H1 (cell line): ENCODE measurements around the gene PRKCH. TPM values are rescaled to one million over a fixed set of nuclear protein-coding genes. Genes with fewer than 3 reads are reported as not detected.

ENCODE experiments used
- CTCF ChIA-PET: fragments of 300-600 bp; sonication (Branson Sonifier 250); formaldehyde crosslinking; loops from one replicate; lab custom pipeline; 2021; ENCODE audit not compliant: partially characterized antibody; lab: Charles Lee
- POLR2A ChIA-PET: fragments of 300-600 bp; sonication (Branson Sonifier 250); formaldehyde crosslinking; loops from one replicate; lab custom pipeline; 2021; ENCODE audit warnings: inconsistent platforms; ENCODE audit not compliant: partially characterized antibody; lab: Charles Lee
- DNase-seq, 2 experiments: peaks; one replicate each; pipeline versions ENCODE4 v3.0.0 to v3.0.0-alpha.2; 2010 to 2022; ENCODE audit warnings: low spot score in 2 of 2, low read depth in 1 of 2, mixed read lengths in 1 of 2
- FAIRE-seq: peaks from 2 replicates; lab custom pipeline; 2011; peaks lifted over from hg19 to GRCh38; lab: Jason Lieb, UNC
- H2AFZ ChIP-seq: 2 replicates; pipeline ENCODE4 v1.8.1; 2012; ENCODE audit warnings: low read length, inconsistent platforms
- H2AK5ac ChIP-seq: 2 replicates; pipeline ENCODE4 v1.6.1; 2013; ENCODE audit warnings: low read depth, low read length
- H2BK120ac ChIP-seq: replicated peaks from 2 replicates; pipeline ENCODE3; 2013; ENCODE audit warnings: low read depth, low read length, inconsistent platforms
- H2BK12ac ChIP-seq: 2 replicates; pipeline ENCODE4 v1.6.1; 2013; ENCODE audit warnings: low read depth, low read length
- H2BK15ac ChIP-seq: 2 replicates; pipeline ENCODE4 v1.6.1; 2013; ENCODE audit warnings: low read length
- H2BK20ac ChIP-seq: 2 replicates; pipeline ENCODE4 v1.6.1; 2013; ENCODE audit warnings: low read length
- H2BK5ac ChIP-seq: 2 replicates; pipeline ENCODE4 v1.6.1; 2013; ENCODE audit warnings: low read depth, low read length
- H3K14ac ChIP-seq: 2 replicates; pipeline ENCODE4 v1.6.1; 2013; ENCODE audit warnings: inconsistent platforms; ENCODE audit not compliant: insufficient read length
- H3K18ac ChIP-seq: 2 replicates; pipeline ENCODE4 v1.6.1; 2013; ENCODE audit warnings: low read length; ENCODE audit errors: extremely low read depth
- H3K23ac ChIP-seq: 2 replicates; pipeline ENCODE4 v1.6.1; 2013; ENCODE audit warnings: inconsistent platforms; ENCODE audit not compliant: insufficient read length
- H3K23me2 ChIP-seq: 2 replicates; pipeline ENCODE4 v1.6.1; 2013; ENCODE audit warnings: low read depth, low read length
- H3K27ac ChIP-seq: 2 replicates; pipeline ENCODE4 v1.6.1; 2011; ENCODE audit warnings: low read depth, low read length, inconsistent platforms
- H3K27me3 ChIP-seq, 4 experiments: replicated peaks in 1 of 4; 1 replicate in 1 of 4; 2 replicates in 3 of 4; pipeline versions ENCODE4 v1.6.1 to v1.8.1; 2011 to 2013; ENCODE audit warnings: low read length in 3 of 4, mild to moderate bottlenecking in 3 of 4, inconsistent platforms in 2 of 4, mixed read lengths in 2 of 4, moderate library complexity in 1 of 4; ENCODE audit not compliant: control insufficient read depth in 3 of 4, insufficient read depth in 3 of 4; ENCODE audit errors: extremely low read depth in 1 of 4
- H3K36me3 ChIP-seq, 4 experiments: 2 replicates each; pipeline versions ENCODE4 v1.6.1 to v1.8.1; 2011 to 2013; ENCODE audit warnings: mild to moderate bottlenecking in 4 of 4, low read length in 3 of 4, moderate library complexity in 2 of 4, control low read depth in 1 of 4, inconsistent platforms in 1 of 4; ENCODE audit not compliant: insufficient read depth in 4 of 4, control insufficient read depth in 2 of 4
- H3K4ac ChIP-seq: replicated peaks from 2 replicates; pipeline ENCODE3; 2013; ENCODE audit warnings: low read length, low read depth, mixed read lengths, inconsistent platforms; ENCODE audit not compliant: insufficient read length
- H3K4me1 ChIP-seq, 4 experiments: replicated peaks in 1 of 4; 1 replicate in 1 of 4; 2 replicates in 3 of 4; pipeline versions ENCODE4 v1.6.1 to v1.8.1; 2011 to 2013; ENCODE audit warnings: low read length in 3 of 4, inconsistent platforms in 2 of 4, mixed read lengths in 1 of 4; ENCODE audit not compliant: insufficient read depth in 4 of 4, control insufficient read depth in 3 of 4
- H3K4me2 ChIP-seq, 2 experiments: 2 replicates each; pipeline versions ENCODE4 v1.6.1 to v1.8.1; 2011 to 2013; ENCODE audit warnings: low read depth in 2 of 2, low read length in 2 of 2, control low read depth in 1 of 2, inconsistent platforms in 1 of 2, mild to moderate bottlenecking in 1 of 2; ENCODE audit not compliant: insufficient read depth in 1 of 2
- H3K4me3 ChIP-seq, 4 experiments: fragments of 200-600, 300-600 bp in 1 of 4; sonication (generic), shearing (Covaris generic), sonication (Bioruptor Twin) in 1 of 4; 2 replicates each; pipeline versions ENCODE4 v1.5.1 to v1.8.1; 2011 to 2016; ENCODE audit warnings: low read length in 4 of 4, low read depth in 3 of 4, control low read depth in 2 of 4, inconsistent platforms in 2 of 4, mild to moderate bottlenecking in 2 of 4, mixed read lengths in 1 of 4, moderate library complexity in 1 of 4; ENCODE audit not compliant: insufficient read depth in 2 of 4; ENCODE audit errors: extremely low read depth in 1 of 4
- H3K56ac ChIP-seq: replicated peaks from 2 replicates; pipeline ENCODE3; 2013; ENCODE audit warnings: low read depth, mild to moderate bottlenecking, mixed read lengths, low read length, inconsistent platforms; ENCODE audit not compliant: insufficient read length
- H3K79me1 ChIP-seq: 2 replicates; pipeline ENCODE4 v1.6.1; 2013; ENCODE audit warnings: low read depth, low read length, control low read depth
- H3K79me2 ChIP-seq, 2 experiments: 2 replicates each; pipeline versions ENCODE4 v1.6.1 to v1.8.1; 2012 to 2013; ENCODE audit warnings: low read length in 2 of 2, mild to moderate bottlenecking in 2 of 2, inconsistent platforms in 1 of 2; ENCODE audit not compliant: insufficient read depth in 2 of 2, control insufficient read depth in 1 of 2
- H3K9ac ChIP-seq, 4 experiments: replicated peaks in 1 of 4; 1 replicate in 1 of 4; 2 replicates in 3 of 4; pipeline versions ENCODE4 v1.6.1 to v1.8.1; 2011 to 2013; ENCODE audit warnings: low read depth in 3 of 4, low read length in 3 of 4, control low read depth in 2 of 4, mild to moderate bottlenecking in 2 of 4, moderate library complexity in 2 of 4, inconsistent platforms in 1 of 4; ENCODE audit errors: extremely low read depth in 1 of 4
- H3K9me3 ChIP-seq, 2 experiments: 2 replicates each; pipeline versions ENCODE4 v1.6.1 to v1.8.1; 2012 to 2013; ENCODE audit warnings: mild to moderate bottlenecking in 2 of 2, moderate library complexity in 2 of 2, control low read depth in 1 of 2, inconsistent platforms in 1 of 2, low read depth in 1 of 2, low read length in 1 of 2, mixed read lengths in 1 of 2; ENCODE audit not compliant: insufficient read depth in 2 of 2
- H4K20me1 ChIP-seq, 2 experiments: replicated peaks in 1 of 2; 2 replicates each; pipeline versions ENCODE3 to v1.8.1; 2011 to 2013; ENCODE audit warnings: inconsistent platforms in 2 of 2, low read length in 2 of 2, mild to moderate bottlenecking in 1 of 2; ENCODE audit not compliant: insufficient read depth in 2 of 2, control insufficient read depth in 1 of 2
- H4K5ac ChIP-seq: 2 replicates; pipeline ENCODE4 v1.6.1; 2013; ENCODE audit warnings: low read length, low read depth, mixed read lengths, inconsistent platforms; ENCODE audit not compliant: insufficient read length
- H4K8ac ChIP-seq: 2 replicates; pipeline ENCODE4 v1.8.0; 2013; ENCODE audit warnings: mild to moderate bottlenecking, moderate library complexity, low read length, inconsistent platforms; ENCODE audit not compliant: insufficient read depth; ENCODE audit errors: extremely low read depth
- H4K91ac ChIP-seq: replicated peaks from 2 replicates; pipeline ENCODE3; 2013; ENCODE audit warnings: low read length, mixed read lengths, inconsistent platforms; ENCODE audit not compliant: insufficient read length
- CEBPB ChIP-seq: IDR thresholded peaks from 2 replicates; pipeline ENCODE4 v1.6.1; 2012; ENCODE audit warnings: low read depth, low read length
- CHD1 ChIP-seq: IDR thresholded peaks from 2 replicates; pipeline ENCODE4 v1.6.1; 2012; ENCODE audit warnings: low read depth, low read length, improper control_type of control experiment
- CTBP2 ChIP-seq: IDR thresholded peaks from 2 replicates; pipeline ENCODE4 v1.7.0; 2011; ENCODE audit warnings: borderline replicate concordance, mild to moderate bottlenecking, moderate library complexity, mixed read lengths, low read length; ENCODE audit not compliant: insufficient read depth, insufficient read length
- EZH2 ChIP-seq: fragments of 200-600 bp; sonication (generic); IDR thresholded peaks from 2 replicates; pipeline ENCODE4 v1.7.1; 2012; ENCODE audit warnings: low read depth, mild to moderate bottlenecking, moderate library complexity, low read length, inconsistent platforms; ENCODE audit not compliant: severe bottlenecking
- FOSL1 ChIP-seq: IDR thresholded peaks from 2 replicates; pipeline ENCODE4 v1.6.1; 2011; ENCODE audit warnings: mild to moderate bottlenecking, low read depth, low read length, moderate library complexity; ENCODE audit not compliant: insufficient read depth
- GTF2F1 ChIP-seq: IDR thresholded peaks from 2 replicates; pipeline ENCODE4 v1.6.1; 2012; ENCODE audit warnings: low read depth, low read length, improper control_type of control experiment, borderline replicate concordance
- KDM5A ChIP-seq: fragments of 200-600 bp; IDR thresholded peaks from 2 replicates; pipeline ENCODE4 v1.7.1; 2012; ENCODE audit warnings: mild to moderate bottlenecking, low read length, inconsistent platforms, mixed read lengths
- NANOG ChIP-seq: IDR thresholded peaks from 2 replicates; pipeline ENCODE4 v1.6.1; 2011; ENCODE audit warnings: low read length, low read depth, mild to moderate bottlenecking, inconsistent platforms; ENCODE audit not compliant: insufficient read depth, poor library complexity, severe bottlenecking
- RAD21 ChIP-seq, 2 experiments: IDR thresholded peaks in 1 of 2; conservative IDR thresholded peaks in 1 of 2; 2 replicates each; pipeline ENCODE4 v1.6.1; 2011; ENCODE audit warnings: low read depth in 2 of 2, low read length in 2 of 2, improper control_type of control experiment in 1 of 2, inconsistent platforms in 1 of 2, mild to moderate bottlenecking in 1 of 2, moderate library complexity in 1 of 2
- RNF2 ChIP-seq: fragments of 200-900, 300-1000 bp; sonication (generic); IDR thresholded peaks from 2 replicates; pipeline ENCODE4 v1.7.1; 2016; ENCODE audit warnings: borderline replicate concordance, low read depth, mild to moderate bottlenecking, antibody characterized with exemption, low read length; ENCODE audit not compliant: poor library complexity, severe bottlenecking; ENCODE audit errors: missing control alignments
- RXRA ChIP-seq: IDR thresholded peaks from 2 replicates; pipeline ENCODE4 v1.6.1; 2011; ENCODE audit warnings: low read depth, mild to moderate bottlenecking, low read length, moderate library complexity; ENCODE audit not compliant: insufficient read depth
- SIRT6 ChIP-seq: IDR thresholded peaks from one replicate; pipeline ENCODE4 v1.7.1; 2012; ENCODE audit warnings: low read length, inconsistent platforms
- SIX5 ChIP-seq: IDR thresholded peaks from 2 replicates; pipeline ENCODE4 v1.6.1; 2011; ENCODE audit warnings: mild to moderate bottlenecking, low read depth, low read length
- WGBS, 2 experiments: shearing (Covaris generic) in 1 of 2; methylation state at CpG; one replicate each; pipeline versions ENCODE4 v1.1.6 to v1.1.7; 2013 to 2015; ENCODE audit warnings: low lambda C conversion rate in 2 of 2, mixed read lengths in 2 of 2, inconsistent platforms in 1 of 2, low coverage in 1 of 2, missing lambda C conversion rate in 1 of 2; ENCODE audit not compliant: insufficient replicate concordance in 2 of 2, insufficient coverage in 1 of 2, insufficient read length in 1 of 2; ENCODE audit errors: extremely low coverage in 1 of 2, missing lambda C conversion rate in 1 of 2; 5-methylcytosine and 5-hydroxymethylcytosine counted together
- polyA plus RNA-seq, 7 experiments: library from polyadenylated mRNA; depleted of rRNA in 3 of 7; stranded (reverse) in 5 of 7; unstranded in 2 of 7; fragments of >200 nt in 5 of 7; fragments of 200-250 nt in 2 of 7; gene quantifications; 1 replicate in 5 of 7; 2 replicates in 1 of 7; 4 replicates in 1 of 7; pipeline versions ENCODE4 v1.2.1 to v1.2.3, GENCODE V29; 2011 to 2013; ENCODE audit warnings: missing spikeins in 2 of 7, mixed read lengths in 2 of 7
- total RNA-seq: library from RNA; stranded (reverse); fragmentation: NEBNext Ultra II Directional; extraction: Animal tissue kit (Norgen Biotek cat#: 25700); gene quantifications from 2 replicates; pipeline ENCODE4 v1.2.1, GENCODE V29; 2021

The PRKCH gene
- total and polyA plus RNA-seq, 2 of the 8 experiments (the other 6 are each of a cell fraction or from before 2014, with no cell fraction given): 6.4 to 7.0 TPM

GRCh38 chr14:61304688-61305087, 16.7 kb upstream of the PRKCH start:
- Histone ChIP-seq H2AFZ (no peak overlapping the region), H3K9me3 (peaks cover 0 to 7% of the 10 kb centered on the region in 2 experiments; a peak in 2 of 4 replicates), H3K9ac (no peak overlapping the region), H3K4me3 (no peak overlapping the region), H3K23me2 (no peaks in the 10 kb centered on the region), H3K56ac (no peak overlapping the region), H3K4ac (no peak overlapping the region), H3K18ac (no peak overlapping the region), H3K14ac (no peak overlapping the region), H2AK5ac (no peak overlapping the region), H3K79me2 (no peaks in the 10 kb centered on the region), H3K23ac (no peak overlapping the region), H2BK120ac (no peak overlapping the region), H3K4me2 (no peak overlapping the region), H3K36me3 (no peaks in the 10 kb centered on the region; a peak in 1 of 8 replicates), H2BK12ac (no peak overlapping the region), H3K27ac (no peak overlapping the region), H2BK20ac (no peak overlapping the region), H3K27me3 (no peaks in the 10 kb centered on the region), H2BK15ac (no peak overlapping the region), H4K5ac (no peak overlapping the region), H2BK5ac (no peak overlapping the region), H4K91ac (no peak overlapping the region), H3K79me1 (no peaks in the 10 kb centered on the region), H4K8ac (no peak overlapping the region), H4K20me1 (no peaks in the 10 kb centered on the region), H3K4me1 (peaks cover 0 to 3% (median 0%) of the 10 kb centered on the region in 4 experiments; a peak in 1 of 7 replicates)
- POLR2A ChIA-PET: no interaction called here
- DNase-seq (no peak), FAIRE-seq (no peak)
- WGBS, 2 experiments: 86% methylated on average over 2 of the region's 2 CpGs; no CpG with 5 or more reads in 1 of the 2 experiments
- CTCF ChIA-PET: interaction anchor here (0.6 to 1.5 kb wide), 6 partner anchors 8 to 448 kb away, joined by 3 to 4 read pairs (median 3); no protein-coding TSS in a partner anchor
- TF ChIP-seq KDM5A: no peak
- no peak for TF ChIP-seq SIX5
- TF ChIP-seq GTF2F1: no peak
- TF ChIP-seq RNF2: no peak
- no peak for TF ChIP-seq RXRA
- no peak for TF ChIP-seq EZH2
- TF ChIP-seq RAD21 (IDR thresholded peaks at IDR 0.05 in 1 of 2, conservative IDR thresholded peaks at IDR 0.05 in 1 of 2; ENCODE audit: low read depth in 2 of 2, low read length in 2 of 2): no peak
- no peak for TF ChIP-seq SIRT6
- TF ChIP-seq NANOG: no peak
- no peak for TF ChIP-seq CHD1
- no peak for TF ChIP-seq CTBP2
- TF ChIP-seq FOSL1: no peak
- TF ChIP-seq CEBPB: no peak
